ENCODE results near the gene RHOG.

RHOG gene

DNA sequence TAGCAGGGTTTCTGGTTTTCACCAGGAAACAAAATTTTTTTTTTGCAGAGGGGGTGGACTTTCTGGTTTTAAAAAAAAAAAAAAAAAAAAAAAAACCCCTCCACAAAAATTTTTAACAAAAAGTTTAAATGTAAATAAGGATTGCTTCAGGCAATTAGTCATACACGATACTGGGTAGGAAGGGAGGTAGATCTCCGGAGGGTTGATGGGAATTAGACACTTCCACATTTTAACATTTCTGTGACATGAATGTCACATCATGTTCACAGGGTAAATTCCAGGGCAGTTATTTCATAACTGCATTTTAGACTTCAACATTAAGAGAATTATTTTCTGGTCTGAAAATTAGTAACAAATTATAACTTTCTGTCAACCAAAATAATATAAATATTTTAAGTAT, 59.3 kb downstream of the RHOG start:
- no peak for DNase-seq

All from hypothalamus (tissue), 51 donors.